Measurements from ENCODE around the gene BCAT1.

GRCh38 chr12:24895612-24896011 is 53.3 kb downstream of the BCAT1 start:
- TF ChIP-seq EZH2 (IDR thresholded peaks at IDR 0.05; ENCODE audit: low read depth, unreplicated experiment) (no peak), CTCF (conservative IDR thresholded peaks at IDR 0.05; ENCODE audit: low read depth in 2 of 2) (no peak), POLR2AphosphoS5 (IDR thresholded peaks at IDR 0.05; ENCODE audit: low read depth) (no peak), STAT1 (IDR thresholded peaks at IDR 0.05; ENCODE audit: unreplicated experiment) (no peak), EZH2phosphoT487 (IDR thresholded peaks at IDR 0.05; ENCODE audit: unreplicated experiment) (no peak), JUNB (IDR thresholded peaks at IDR 0.05; ENCODE audit: unreplicated experiment) (no peak), NANOG (IDR thresholded peaks at IDR 0.05; ENCODE audit: borderline replicate concordance) (no peak), REST (IDR thresholded peaks at IDR 0.05; ENCODE audit: unreplicated experiment) (no peak), CREB1 (CRISPR knock-in tag; IDR thresholded peaks at IDR 0.05; ENCODE audit: low read depth) (no peak)
